Muscle of back (tissue), 10 donors: ENCODE results near the gene TSPAN16. TPM values are rescaled to one million over a fixed set of nuclear protein-coding genes. Genes with fewer than 3 reads are reported as not detected.

Experiments
- polyA plus RNA-seq, 10 donors: library from polyadenylated mRNA; unstranded; fragments of 120-200 nt; gene quantifications; one replicate each; pipeline ENCODE4 v1.2.1, GENCODE V29; 2013; ENCODE audit not compliant: insufficient read length in 10 of 10

TSPAN16 gene
- polyA plus RNA-seq, 10 donors = 0.22 TPM; not detected in 9

Other genes starting within 250 kb of the TSPAN16 start
- 10 to 100 TPM; 15.3 to 39.5 (median 20.0) TPM for gene LDLR, start 206.7 kb upstream of the TSPAN16 start, polyA plus RNA-seq
- gene SPC24, start 140.4 kb upstream of the TSPAN16 start, polyA plus RNA-seq = 10 to 100 TPM in 8 of 10 donors, 1 to 10 TPM in 2; 6.9 to 19.2 (median 11.4) TPM
- 100 to 1,000 TPM in 9 of 10 donors, 10 to 100 TPM in 1; 99.0 to 131 (median 106) TPM for gene KANK2, start 98.6 kb upstream of the TSPAN16 start, polyA plus RNA-seq
- gene ANGPTL8, start 56.5 kb upstream of the TSPAN16 start, polyA plus RNA-seq = under 1 TPM in 8 of 10 donors, not detected in 2; 0.36 to 0.96 (median 0.53) TPM
- gene DOCK6, start 33.6 kb upstream of the TSPAN16 start, polyA plus RNA-seq = 10 to 100 TPM; 26.3 to 67.9 (median 36.2) TPM
- gene RAB3D, start 43.5 kb downstream of the TSPAN16 start, polyA plus RNA-seq = 10 to 100 TPM in 2 of 10 donors, 1 to 10 TPM in 8; 5.2 to 12.5 (median 6.2) TPM
- 10 to 100 TPM; 35.7 to 44.1 (median 39.9) TPM for gene TMEM205, start 50.1 kb downstream of the TSPAN16 start, polyA plus RNA-seq
- gene CCDC159, start 50.4 kb downstream of the TSPAN16 start, polyA plus RNA-seq = 10 to 100 TPM in 4 of 10 donors, 1 to 10 TPM in 6; 4.9 to 13.4 (median 9.0) TPM
- 10 to 100 TPM in 9 of 10 donors, 1 to 10 TPM in 1; 9.4 to 15.6 (median 12.6) TPM for gene PLPPR2, start 59.3 kb downstream of the TSPAN16 start, polyA plus RNA-seq
- gene SWSAP1, start 78.5 kb downstream of the TSPAN16 start, polyA plus RNA-seq = 1 to 10 TPM in 7 of 10 donors, under 1 TPM in 3; 0.85 to 2.1 (median 1.4) TPM
- gene EPOR, start 88.2 kb downstream of the TSPAN16 start, polyA plus RNA-seq = 1 to 10 TPM; 2.6 to 3.9 (median 3.1) TPM
- gene RGL3, start 123.2 kb downstream of the TSPAN16 start, polyA plus RNA-seq = 1 to 10 TPM in 1 of 10 donors, under 1 TPM in 9; 0.32 to 1.7 (median 0.62) TPM
- gene ODAD3, start 139.0 kb downstream of the TSPAN16 start, polyA plus RNA-seq = under 1 TPM in 9 of 10 donors, not detected in 1; 0.16 to 0.46 (median 0.26) TPM
- 100 to 1,000 TPM; 136 to 229 (median 180) TPM for gene PRKCSH, start 139.5 kb downstream of the TSPAN16 start, polyA plus RNA-seq
- gene ELAVL3, start 184.9 kb downstream of the TSPAN16 start, polyA plus RNA-seq = under 1 TPM in 4 of 10 donors, not detected in 6; 0.07 to 0.34 (median 0.22) TPM
- gene ZNF653, start 209.7 kb downstream of the TSPAN16 start, polyA plus RNA-seq = 1 to 10 TPM; 3.6 to 7.0 (median 5.9) TPM
- gene ECSIT, start 233.0 kb downstream of the TSPAN16 start, polyA plus RNA-seq = 10 to 100 TPM; 29.7 to 48.4 (median 39.1) TPM
- gene CNN1, start 242.7 kb downstream of the TSPAN16 start, polyA plus RNA-seq = 100 to 1,000 TPM in 6 of 10 donors, 10 to 100 TPM in 4; 63.4 to 203 (median 124) TPM